H1 (cell line): ENCODE data around the gene KNOP1. TPM values are rescaled to one million over a fixed set of nuclear protein-coding genes. Genes with fewer than 3 reads are reported as not detected.

Source experiments
- CTCF ChIP-seq, 3 experiments: IDR thresholded peaks; 1 replicate in 2 of 3; 2 replicates in 1 of 3; pipeline versions ENCODE4 v1.5.1 to v1.6.1; 2011; ENCODE audit warnings: low read length in 3 of 3, mild to moderate bottlenecking in 3 of 3, inconsistent platforms in 2 of 3, low read depth in 1 of 3, moderate library complexity in 1 of 3; ENCODE audit not compliant: insufficient read depth in 1 of 3; ENCODE audit errors: control extremely low read depth in 1 of 3
- HDAC2 ChIP-seq, 2 experiments: fragments of 300-600 bp in 1 of 2; sonication (generic) in 1 of 2; IDR thresholded peaks; 2 replicates each; pipeline ENCODE4 v1.6.1; 2011 to 2012; ENCODE audit warnings: low read depth in 2 of 2, low read length in 2 of 2, mild to moderate bottlenecking in 2 of 2, moderate library complexity in 2 of 2, borderline replicate concordance in 1 of 2, inconsistent platforms in 1 of 2
- YY1 ChIP-seq: IDR thresholded peaks from 2 replicates; pipeline ENCODE4 v1.6.1; 2011; ENCODE audit warnings: low read depth, mild to moderate bottlenecking, low read length
- polyA plus RNA-seq, 7 experiments: library from polyadenylated mRNA; depleted of rRNA in 3 of 7; stranded (reverse) in 5 of 7; unstranded in 2 of 7; fragments of >200 nt in 5 of 7; fragments of 200-250 nt in 2 of 7; gene quantifications; 1 replicate in 5 of 7; 2 replicates in 1 of 7; 4 replicates in 1 of 7; pipeline versions ENCODE4 v1.2.1 to v1.2.3, GENCODE V29; 2011 to 2013; ENCODE audit warnings: missing spikeins in 2 of 7, mixed read lengths in 2 of 7
- total RNA-seq: library from RNA; stranded (reverse); fragmentation: NEBNext Ultra II Directional; extraction: Animal tissue kit (Norgen Biotek cat#: 25700); gene quantifications from 2 replicates; pipeline ENCODE4 v1.2.1, GENCODE V29; 2021

Gene KNOP1
- total and polyA plus RNA-seq, 2 of the 8 experiments (the other 6 are each of a cell fraction or from before 2014, with no cell fraction given): 21.6 to 87.9 TPM

- TF ChIP-seq CTCF (IDR thresholded peaks at IDR 0.05; ENCODE audit: control extremely low read depth in 1 of 3, insufficient read depth in 1 of 3, low read depth in 1 of 3, low read length in 3 of 3) (no peak), HDAC2 (IDR thresholded peaks at IDR 0.05; ENCODE audit: borderline replicate concordance in 1 of 2, low read depth in 2 of 2, low read length in 2 of 2) (no peak), YY1 (no peak)
Observed at GRCh38 chr16:19674485-19674884, 43.5 kb downstream of the KNOP1 start (continued).
